CD14-positive monocyte (primary cell): ENCODE data around the gene IFT74. TPM values are rescaled to one million over a fixed set of nuclear protein-coding genes. Genes with fewer than 3 reads are reported as not detected.

Experiments used
- DNase-seq, 3 donors: peaks; one replicate each; pipeline ENCODE4 v3.0.0-alpha.2; 2011 to 2022
- H2AFZ ChIP-seq: 2 replicates; pipeline ENCODE4 v1.6.0; 2012; ENCODE audit warnings: mild to moderate bottlenecking, low read depth, low read length, inconsistent platforms; ENCODE audit not compliant: insufficient read depth, poor library complexity, severe bottlenecking
- H3K27ac ChIP-seq, 2 donors: 1 replicate in 1 of 2; 2 replicates in 1 of 2; pipeline ENCODE4 v1.5.1; 2012 to 2013; ENCODE audit warnings: low read length in 2 of 2, control low read depth in 1 of 2, inconsistent platforms in 1 of 2, low read depth in 1 of 2, mild to moderate bottlenecking in 1 of 2
- H3K27me3 ChIP-seq, 2 donors: one replicate each; pipeline versions ENCODE4 v1.6.0 to v1.6.1; 2011 to 2013; ENCODE audit warnings: low read length in 2 of 2; ENCODE audit not compliant: control insufficient read depth in 2 of 2, insufficient read depth in 2 of 2
- H3K36me3 ChIP-seq, 2 donors: replicated peaks in 1 of 2; 1 replicate in 1 of 2; 2 replicates in 1 of 2; pipeline versions ENCODE4 v1.5.1 to v1.6.1; 2012 to 2013; ENCODE audit warnings: low read length in 2 of 2, control low read depth in 1 of 2, inconsistent platforms in 1 of 2, mild to moderate bottlenecking in 1 of 2; ENCODE audit not compliant: insufficient read depth in 2 of 2, control insufficient read depth in 1 of 2
- H3K4me1 ChIP-seq, 2 donors: 1 replicate in 1 of 2; 2 replicates in 1 of 2; pipeline versions ENCODE4 v1.5.1 to v1.6.1; 2012 to 2013; ENCODE audit warnings: low read length in 2 of 2, control low read depth in 1 of 2, inconsistent platforms in 1 of 2, mild to moderate bottlenecking in 1 of 2, moderate library complexity in 1 of 2; ENCODE audit not compliant: insufficient read depth in 2 of 2, control insufficient read depth in 1 of 2
- H3K4me2 ChIP-seq: replicated peaks from 2 replicates; pipeline ENCODE3; 2012; ENCODE audit warnings: low read length, moderate library complexity, mild to moderate bottlenecking; ENCODE audit not compliant: poor library complexity, severe bottlenecking; ENCODE audit errors: extremely low read depth
- H3K4me3 ChIP-seq, 3 experiments: fragments of 200-600 bp in 1 of 3; sonication (generic) in 1 of 3; replicated peaks in 1 of 3; 1 replicate in 2 of 3; 2 replicates in 1 of 3; pipeline ENCODE4 v1.5.1; 2011 to 2013; ENCODE audit warnings: low read length in 3 of 3, mild to moderate bottlenecking in 3 of 3, control low read depth in 2 of 3, low read depth in 2 of 3, inconsistent platforms in 1 of 3, moderate library complexity in 1 of 3
- H3K79me2 ChIP-seq: 2 replicates; pipeline ENCODE4 v1.6.0; 2012; ENCODE audit warnings: mild to moderate bottlenecking, control low read depth, inconsistent platforms, low read length, moderate library complexity; ENCODE audit not compliant: insufficient read depth
- H3K9ac ChIP-seq: 2 replicates; pipeline ENCODE4 v1.6.0; 2017; ENCODE audit warnings: low read length, mild to moderate bottlenecking; ENCODE audit not compliant: insufficient read depth, poor library complexity, severe bottlenecking
- H3K9me3 ChIP-seq, 2 donors: replicated peaks in 1 of 2; 1 replicate in 1 of 2; 2 replicates in 1 of 2; pipeline versions ENCODE4 v1.5.1 to v1.6.1; 2012 to 2013; ENCODE audit warnings: low read length in 2 of 2, control low read depth in 1 of 2; ENCODE audit not compliant: control insufficient read depth in 1 of 2, insufficient read depth in 1 of 2
- H4K20me1 ChIP-seq: 2 replicates; pipeline ENCODE4 v1.6.0; 2012; ENCODE audit warnings: mild to moderate bottlenecking, low read length, control low read depth, moderate library complexity; ENCODE audit not compliant: insufficient read depth
- H3K27ac Mint-ChIP-seq, 7 donors: one replicate each; pipeline ENCODE4 v1.8.0; 2020; ENCODE audit warnings: mild to moderate bottlenecking in 7 of 7, mixed read lengths in 7 of 7, moderate library complexity in 6 of 7, inconsistent platforms in 2 of 7
- H3K27me3 Mint-ChIP-seq, 3 donors: one replicate each; pipeline ENCODE4 v1.8.0; 2021 to 2022; ENCODE audit warnings: low read depth in 3 of 3, mild to moderate bottlenecking in 3 of 3, mixed read lengths in 3 of 3, moderate library complexity in 3 of 3, inconsistent platforms in 1 of 3
- H3K36me3 Mint-ChIP-seq, 2 donors: one replicate each; pipeline ENCODE4 v1.8.0; 2020; ENCODE audit warnings: mixed read lengths in 2 of 2, inconsistent platforms in 1 of 2, mild to moderate bottlenecking in 1 of 2
- H3K4me1 Mint-ChIP-seq: one replicate; pipeline ENCODE4 v1.8.0; 2020; ENCODE audit warnings: mild to moderate bottlenecking, mixed read lengths
- H3K4me3 Mint-ChIP-seq, 2 donors: one replicate each; pipeline ENCODE4 v1.8.0; 2020; ENCODE audit warnings: mild to moderate bottlenecking in 2 of 2, mixed read lengths in 2 of 2, moderate library complexity in 1 of 2
- H3K9me3 Mint-ChIP-seq, 7 donors: one replicate each; pipeline ENCODE4 v1.8.0; 2020 to 2022; ENCODE audit warnings: mixed read lengths in 7 of 7, mild to moderate bottlenecking in 6 of 7, moderate library complexity in 6 of 7, inconsistent platforms in 2 of 7
- CTCF ChIP-seq: fragments of 200-600 bp; IDR thresholded peaks from one replicate; pipeline ENCODE4 v1.8.0; 2022; ENCODE audit warnings: antibody characterized with exemption, mild to moderate bottlenecking
- whole genome bisulfite sequencing: methylation state at CpG from one replicate; pipeline ENCODE4 v1.1.5; 2013; ENCODE audit warnings: missing lambda C conversion rate; ENCODE audit not compliant: insufficient coverage; 5-methylcytosine and 5-hydroxymethylcytosine counted together
- intact Hi-C, 2 donors: fragments of 100-400 bp; cut with micrococcal nuclease; formaldehyde crosslinking; loops; one replicate each; pipeline versions ENCODE4 v1.15.0 to v1.15.1; 2023
- polyA plus RNA-seq, 3 donors: library from polyadenylated mRNA; depleted of rRNA in 1 of 3; unstranded in 2 of 3; stranded (reverse) in 1 of 3; fragments of 300-500 nt in 2 of 3; fragments of >200 nt in 1 of 3; fragmentation: Illumina TruSeq in 2 of 3; gene quantifications; 1 replicate in 2 of 3; 2 replicates in 1 of 3; pipeline ENCODE4 v1.2.3, GENCODE V29; 2012 to 2021

IFT74 gene
- polyA plus RNA-seq, 3 donors: 2.6 to 6.0 (median 3.7) TPM

- no peak overlapping the region for H3K27ac ChIP-seq
- intact Hi-C loops: loop anchor here (10.0 kb wide), 1 partner anchor 227 kb away; no protein-coding TSS in a partner anchor
- no peak overlapping the region for H2AFZ ChIP-seq
- no peaks in the 10 kb centered on the region for H3K27me3 Mint-ChIP-seq
- H3K36me3 ChIP-seq: no peaks in the 10 kb centered on the region
- H3K9me3 Mint-ChIP-seq: peaks cover 0 to 11% (median 6%) of the 10 kb centered on the region in 7 donors
- TF ChIP-seq CTCF: no peak
- H3K9ac ChIP-seq: no peak overlapping the region
- peaks cover 6 to 15% of the 10 kb centered on the region in 2 donors for H3K36me3 Mint-ChIP-seq
- no peak overlapping the region for H3K27ac Mint-ChIP-seq
- H3K4me1 Mint-ChIP-seq: no peaks in the 10 kb centered on the region
- no peaks in the 10 kb centered on the region for H3K4me1 ChIP-seq
- no peak for DNase-seq
- H3K27me3 ChIP-seq: no peaks in the 10 kb centered on the region
- H3K4me2 ChIP-seq: no peak overlapping the region
- no peak overlapping the region for H3K4me3 Mint-ChIP-seq
- no peak overlapping the region for H3K4me3 ChIP-seq
- H4K20me1 ChIP-seq: no peaks in the 10 kb centered on the region
- no CpG with 5 or more reads among the region's 1 CpG for WGBS
- H3K79me2 ChIP-seq: peaks cover 1% of the 10 kb centered on the region
- H3K9me3 ChIP-seq: no peaks in the 10 kb centered on the region
These were observed 15.5 kb downstream of the IFT74 start for GRCh38 chr9:26971721-26972120.

- no peak overlapping the region for H3K4me3 ChIP-seq
- H3K79me2 ChIP-seq: no peaks in the 10 kb centered on the region
- peaks cover 0 to 7% (median 3%) of the 10 kb centered on the region in 7 donors for H3K9me3 Mint-ChIP-seq
- H3K27ac ChIP-seq: no peak overlapping the region
- TF ChIP-seq CTCF: no peak
- no peak overlapping the region for H2AFZ ChIP-seq
- no peak overlapping the region for H3K9ac ChIP-seq
- WGBS: no CpG with 5 or more reads among the region's 5 CpGs
- H3K36me3 Mint-ChIP-seq: peaks cover 6 to 10% of the 10 kb centered on the region in 2 donors
- H3K36me3 ChIP-seq: no peaks in the 10 kb centered on the region
- no peaks in the 10 kb centered on the region for H3K27me3 Mint-ChIP-seq
- no peak overlapping the region for H3K4me2 ChIP-seq
- intact Hi-C loops: loop anchor here (10.0 kb wide), 1 partner anchor 229 kb away; no protein-coding TSS in a partner anchor
- no peak overlapping the region for H3K27ac Mint-ChIP-seq
- no peaks in the 10 kb centered on the region for H3K27me3 ChIP-seq
- no peak for DNase-seq
- no peaks in the 10 kb centered on the region for H3K4me1 Mint-ChIP-seq
- H3K4me1 ChIP-seq: no peaks in the 10 kb centered on the region
- no peak overlapping the region for H3K4me3 Mint-ChIP-seq
- no peaks in the 10 kb centered on the region for H4K20me1 ChIP-seq
- no peaks in the 10 kb centered on the region for H3K9me3 ChIP-seq
These were observed 17.8 kb downstream of the IFT74 start for GRCh38 chr9:26973989-26974388.
